IPS-11a (cell line): ENCODE results near the gene BPNT1.

Source experiments
- H3K4me3 ChIP-seq: one replicate; pipeline ENCODE4 v1.5.1; 2013; ENCODE audit warnings: low read depth, low read length, control low read depth

Gene BPNT1

DNA sequence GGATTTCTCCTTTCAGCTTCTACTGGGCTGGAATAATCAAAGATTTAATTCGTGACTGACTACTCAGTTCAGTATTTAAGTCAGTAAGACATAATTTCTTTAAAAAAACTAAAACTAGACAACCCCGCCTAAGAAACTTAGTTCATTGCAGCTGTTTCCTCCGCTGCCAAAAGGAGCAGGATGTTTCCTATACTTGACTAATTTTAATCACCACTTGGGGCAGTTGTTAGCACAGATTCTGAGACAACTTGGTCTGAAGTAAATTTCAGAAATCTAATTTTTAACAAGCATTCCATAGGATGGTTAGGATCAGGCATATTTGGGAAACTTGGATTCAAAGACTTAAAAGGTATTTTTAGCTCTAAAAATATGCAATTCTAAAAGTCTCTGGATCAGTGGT is 77.3 kb downstream of the BPNT1 start:
- no peak overlapping the region for H3K4me3 ChIP-seq

DNA sequence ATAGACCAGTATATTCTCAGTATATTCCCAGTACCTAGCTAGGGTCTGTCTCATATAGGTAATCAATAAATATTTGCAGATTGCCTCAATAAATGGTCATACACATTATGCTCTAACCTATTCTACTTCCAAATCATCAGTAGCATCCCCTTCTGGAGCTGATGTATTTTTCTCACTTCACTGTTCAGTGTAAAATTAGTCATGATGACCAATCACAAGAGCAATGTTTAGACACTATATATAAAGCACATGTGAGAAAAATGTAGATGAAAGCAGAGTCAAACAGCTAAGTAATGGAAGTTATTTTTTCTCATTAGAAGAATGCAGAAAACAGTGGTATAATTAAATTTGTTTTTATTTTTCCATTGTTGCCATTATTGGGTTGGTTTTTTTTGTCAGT is 78.0 kb downstream of the BPNT1 start:
- H3K4me3 ChIP-seq = no peak overlapping the region
